Thymus (tissue), 2 donors: Measurements from ENCODE around the gene TALDO1. TPM values are rescaled to one million over a fixed set of nuclear protein-coding genes. Genes with fewer than 3 reads are reported as not detected.

Source experiments
- polyA plus RNA-seq: library from polyadenylated mRNA; stranded (reverse); fragments of 200-250 nt; gene quantifications from one replicate; pipeline ENCODE4 v1.2.3, GENCODE V29; 2013
- total RNA-seq: library from RNA; stranded (reverse); fragments of 120-200 nt; gene quantifications from one replicate; pipeline ENCODE4 v1.2.4, GENCODE V29; 2013
- donor health status: healthy.

The TALDO1 gene
- total and polyA plus RNA-seq, 2 donors, result 115 to 141 TPM

Other genes starting within 250 kb of the TALDO1 start
- 79.2 TPM for gene RNH1, start 240.2 kb upstream of the TALDO1 start, total RNA-seq
- 114 TPM for gene RNH1, start 240.2 kb upstream of the TALDO1 start, polyA plus RNA-seq
- gene HRAS, start 211.9 kb upstream of the TALDO1 start, total RNA-seq, result 44.1 TPM
- 145 TPM for gene HRAS, start 211.9 kb upstream of the TALDO1 start, polyA plus RNA-seq
- gene LRRC56, start 209.9 kb upstream of the TALDO1 start, total RNA-seq, result 0.47 TPM
- gene LRRC56, start 209.9 kb upstream of the TALDO1 start, polyA plus RNA-seq, result 2.4 TPM
- 1.1 TPM for gene LMNTD2, start 186.7 kb upstream of the TALDO1 start, total RNA-seq
- gene LMNTD2, start 186.7 kb upstream of the TALDO1 start, polyA plus RNA-seq, result 5.8 TPM
- 22.5 TPM for gene RASSF7, start 186.5 kb upstream of the TALDO1 start, total RNA-seq
- 51.2 TPM for gene RASSF7, start 186.5 kb upstream of the TALDO1 start, polyA plus RNA-seq
- gene PHRF1, start 171.0 kb upstream of the TALDO1 start, total RNA-seq, result 17.0 TPM
- 23.7 TPM for gene PHRF1, start 171.0 kb upstream of the TALDO1 start, polyA plus RNA-seq
- gene IRF7, start 131.5 kb upstream of the TALDO1 start, total RNA-seq, result 44.5 TPM
- gene IRF7, start 131.5 kb upstream of the TALDO1 start, polyA plus RNA-seq, result 102 TPM
- not detected for gene CDHR5, start 122.5 kb upstream of the TALDO1 start, total RNA-seq
- 0.05 TPM for gene CDHR5, start 122.5 kb upstream of the TALDO1 start, polyA plus RNA-seq
- gene SCT, start 120.3 kb upstream of the TALDO1 start, total RNA-seq, result 0.19 TPM
- 0.25 TPM for gene SCT, start 120.3 kb upstream of the TALDO1 start, polyA plus RNA-seq
- gene DRD4, start 110.2 kb upstream of the TALDO1 start, total RNA-seq, result 0.09 TPM
- gene DRD4, start 110.2 kb upstream of the TALDO1 start, polyA plus RNA-seq, result 0.82 TPM
- gene DEAF1, start 52.2 kb upstream of the TALDO1 start, total RNA-seq, result 20.7 TPM
- gene DEAF1, start 52.2 kb upstream of the TALDO1 start, polyA plus RNA-seq, result 27.2 TPM
- 17.7 TPM for gene TMEM80, start 51.6 kb upstream of the TALDO1 start, total RNA-seq
- 31.1 TPM for gene TMEM80, start 51.6 kb upstream of the TALDO1 start, polyA plus RNA-seq
- 3.9 TPM for gene EPS8L2, start 41.2 kb upstream of the TALDO1 start, total RNA-seq
- 28.8 TPM for gene EPS8L2, start 41.2 kb upstream of the TALDO1 start, polyA plus RNA-seq
- gene GATD1, start 30.0 kb downstream of the TALDO1 start, total RNA-seq, result 13.0 TPM
- 31.2 TPM for gene GATD1, start 30.0 kb downstream of the TALDO1 start, polyA plus RNA-seq
- gene CEND1, start 42.6 kb downstream of the TALDO1 start, total RNA-seq, result 0.19 TPM
- 0.25 TPM for gene CEND1, start 42.6 kb downstream of the TALDO1 start, polyA plus RNA-seq
- gene SLC25A22, start 50.8 kb downstream of the TALDO1 start, total RNA-seq, result 5.7 TPM
- 11.8 TPM for gene SLC25A22, start 50.8 kb downstream of the TALDO1 start, polyA plus RNA-seq
- gene PIDD1, start 57.8 kb downstream of the TALDO1 start, total RNA-seq, result 6.6 TPM
- gene PIDD1, start 57.8 kb downstream of the TALDO1 start, polyA plus RNA-seq, result 46.0 TPM
- gene RPLP2, start 62.5 kb downstream of the TALDO1 start, total RNA-seq, result 1,873 TPM
- 2,667 TPM for gene RPLP2, start 62.5 kb downstream of the TALDO1 start, polyA plus RNA-seq
- gene PNPLA2, start 71.5 kb downstream of the TALDO1 start, total RNA-seq, result 10.5 TPM
- gene PNPLA2, start 71.5 kb downstream of the TALDO1 start, polyA plus RNA-seq, result 83.6 TPM
- gene CRACR2B, start 80.5 kb downstream of the TALDO1 start, total RNA-seq, result 0.57 TPM
- 6.2 TPM for gene CRACR2B, start 80.5 kb downstream of the TALDO1 start, polyA plus RNA-seq
- 19.5 TPM for gene CD151, start 85.5 kb downstream of the TALDO1 start, total RNA-seq
- gene CD151, start 85.5 kb downstream of the TALDO1 start, polyA plus RNA-seq, result 82.3 TPM
- gene POLR2L, start 95.1 kb downstream of the TALDO1 start, total RNA-seq, result 92.3 TPM
- 92.1 TPM for gene POLR2L, start 95.1 kb downstream of the TALDO1 start, polyA plus RNA-seq
- gene TSPAN4, start 95.4 kb downstream of the TALDO1 start, total RNA-seq, result 22.2 TPM
- 56.7 TPM for gene TSPAN4, start 95.4 kb downstream of the TALDO1 start, polyA plus RNA-seq
- 17.8 TPM for gene CHID1, start 163.3 kb downstream of the TALDO1 start, total RNA-seq
- gene CHID1, start 163.3 kb downstream of the TALDO1 start, polyA plus RNA-seq, result 35.7 TPM
- gene AP2A2, start 178.4 kb downstream of the TALDO1 start, total RNA-seq, result 14.6 TPM
- 57.2 TPM for gene AP2A2, start 178.4 kb downstream of the TALDO1 start, polyA plus RNA-seq